KMS-11 (cell line): ENCODE measurements around the gene SNX4.
A peak's percentile ranks its signal among the peaks of the same experiment; 100 is the strongest.

Source experiments
- H2AFZ ChIP-seq: fragments of 200-600 bp; sonication (generic); 2 replicates; pipeline ENCODE4 v1.6.1; 2016; ENCODE audit warnings: antibody characterized with exemption, mixed run types, low read depth
- H3K27ac ChIP-seq: fragments of 200-600 bp; sonication (generic); 2 replicates; pipeline ENCODE4 v1.6.1; 2016; ENCODE audit warnings: mild to moderate bottlenecking, mixed run types
- H3K27me3 ChIP-seq: fragments of 200-600 bp; sonication (generic); 2 replicates; pipeline ENCODE4 v1.6.1; 2017; ENCODE audit warnings: mild to moderate bottlenecking, low read depth, mixed run types, moderate library complexity; ENCODE audit not compliant: insufficient read depth
- H3K36me3 ChIP-seq: fragments of 200-600 bp; sonication (generic); 2 replicates; pipeline ENCODE4 v1.6.1; 2017; ENCODE audit warnings: mild to moderate bottlenecking, mixed run types; ENCODE audit not compliant: insufficient read depth
- H3K4me1 ChIP-seq: fragments of 200-600 bp; sonication (generic); 2 replicates; pipeline ENCODE4 v1.6.1; 2016; ENCODE audit warnings: mild to moderate bottlenecking, low read depth, mixed run types; ENCODE audit not compliant: poor library complexity, severe bottlenecking
- H3K4me2 ChIP-seq: fragments of 200-600 bp; sonication (generic); 2 replicates; pipeline ENCODE4 v1.7.0; 2016; ENCODE audit warnings: mild to moderate bottlenecking, mixed run types
- H3K4me3 ChIP-seq: fragments of 200-600 bp; sonication (generic); IDR thresholded peaks from 2 replicates; pipeline ENCODE4 v1.6.1; 2017; ENCODE audit warnings: low read depth, low read length, mixed read lengths; ENCODE audit not compliant: insufficient read depth
- H3K79me2 ChIP-seq: fragments of 200-600 bp; sonication (generic); 2 replicates; pipeline ENCODE4 v1.6.1; 2016; ENCODE audit warnings: low read depth, mixed run types; ENCODE audit not compliant: insufficient read depth
- H3K9ac ChIP-seq: fragments of 200-600 bp; sonication (generic); 2 replicates; pipeline ENCODE4 v1.6.1; 2016; ENCODE audit warnings: mild to moderate bottlenecking, mixed run types
- H4K20me1 ChIP-seq: fragments of 200-600 bp; sonication (generic); 2 replicates; pipeline ENCODE4 v1.6.1; 2016; ENCODE audit warnings: mild to moderate bottlenecking, mixed run types; ENCODE audit not compliant: insufficient read depth
- TF ChIP-seq, protein P1 (sequence below): fragments of 200-600 bp; sonication (generic); conservative IDR thresholded peaks from 2 replicates; pipeline ENCODE4 v1.6.1; 2017; ENCODE audit warnings: low read depth, mild to moderate bottlenecking, antibody characterized with exemption, low read length, moderate library complexity, mixed read lengths

SNX4 gene

DNA sequence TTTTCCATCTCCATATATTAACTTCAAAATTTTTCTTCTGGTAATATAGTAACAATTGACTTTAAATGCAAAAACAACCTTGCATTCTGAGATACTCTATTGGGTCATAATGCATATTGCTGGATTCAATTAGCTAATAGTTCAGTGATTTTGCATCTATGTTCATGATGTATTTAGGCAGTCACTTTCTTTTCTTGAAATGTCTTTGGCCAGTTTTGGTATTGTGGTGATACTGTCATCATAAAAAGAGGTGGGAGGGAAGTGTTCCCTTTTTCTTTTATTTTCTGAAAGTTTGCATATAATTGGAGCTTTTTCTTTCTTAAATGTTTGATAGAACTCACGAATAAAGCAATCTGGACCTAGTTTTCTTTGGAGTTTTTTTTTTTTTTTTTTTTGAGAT, 77.5 kb downstream of the SNX4 start:
- Histone ChIP-seq H3K4me2 (no peak overlapping the region), H3K36me3 (no peaks in the 10 kb centered on the region), H3K9ac (no peak overlapping the region), H3K79me2 (no peaks in the 10 kb centered on the region), H3K4me3 (no peak overlapping the region), H3K27ac (no peak overlapping the region), H4K20me1 (no peaks in the 10 kb centered on the region), H3K27me3 (no peaks in the 10 kb centered on the region), H3K4me1 (no peaks in the 10 kb centered on the region), H2AFZ (no peak overlapping the region)
- TF ChIP-seq, protein P1, sequence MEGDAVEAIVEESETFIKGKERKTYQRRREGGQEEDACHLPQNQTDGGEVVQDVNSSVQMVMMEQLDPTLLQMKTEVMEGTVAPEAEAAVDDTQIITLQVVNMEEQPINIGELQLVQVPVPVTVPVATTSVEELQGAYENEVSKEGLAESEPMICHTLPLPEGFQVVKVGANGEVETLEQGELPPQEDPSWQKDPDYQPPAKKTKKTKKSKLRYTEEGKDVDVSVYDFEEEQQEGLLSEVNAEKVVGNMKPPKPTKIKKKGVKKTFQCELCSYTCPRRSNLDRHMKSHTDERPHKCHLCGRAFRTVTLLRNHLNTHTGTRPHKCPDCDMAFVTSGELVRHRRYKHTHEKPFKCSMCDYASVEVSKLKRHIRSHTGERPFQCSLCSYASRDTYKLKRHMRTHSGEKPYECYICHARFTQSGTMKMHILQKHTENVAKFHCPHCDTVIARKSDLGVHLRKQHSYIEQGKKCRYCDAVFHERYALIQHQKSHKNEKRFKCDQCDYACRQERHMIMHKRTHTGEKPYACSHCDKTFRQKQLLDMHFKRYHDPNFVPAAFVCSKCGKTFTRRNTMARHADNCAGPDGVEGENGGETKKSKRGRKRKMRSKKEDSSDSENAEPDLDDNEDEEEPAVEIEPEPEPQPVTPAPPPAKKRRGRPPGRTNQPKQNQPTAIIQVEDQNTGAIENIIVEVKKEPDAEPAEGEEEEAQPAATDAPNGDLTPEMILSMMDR, result no peak

DNA sequence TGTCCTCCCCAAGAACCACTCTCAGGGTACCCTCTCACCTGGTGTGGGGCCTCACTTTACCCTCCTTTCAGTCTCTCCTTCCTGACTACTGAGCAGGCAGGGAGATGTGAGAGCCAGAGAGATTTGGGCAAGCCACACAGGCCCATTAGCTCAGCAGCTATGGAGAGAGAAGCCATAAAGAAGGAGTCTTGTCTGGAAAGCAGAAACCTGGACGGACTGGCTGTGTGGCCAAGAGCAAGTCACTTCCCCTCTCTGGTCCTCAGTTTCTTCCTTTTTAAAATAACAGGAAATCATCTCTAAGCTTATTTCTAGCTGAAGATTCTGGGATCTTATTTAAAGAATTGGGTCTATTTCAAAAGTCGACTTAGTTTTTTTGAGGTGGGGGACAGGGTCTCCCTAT, 79.0 kb downstream of the SNX4 start:
- Histone ChIP-seq H3K4me1 (no peaks in the 10 kb centered on the region), H3K27me3 (no peaks in the 10 kb centered on the region), H2AFZ (no peak overlapping the region), H3K27ac (no peak overlapping the region), H3K79me2 (no peaks in the 10 kb centered on the region), H3K4me3 (no peak overlapping the region), H3K4me2 (no peak overlapping the region), H3K36me3 (no peaks in the 10 kb centered on the region), H3K9ac (no peak overlapping the region), H4K20me1 (no peaks in the 10 kb centered on the region)
- TF ChIP-seq, protein P1, result no peak

DNA sequence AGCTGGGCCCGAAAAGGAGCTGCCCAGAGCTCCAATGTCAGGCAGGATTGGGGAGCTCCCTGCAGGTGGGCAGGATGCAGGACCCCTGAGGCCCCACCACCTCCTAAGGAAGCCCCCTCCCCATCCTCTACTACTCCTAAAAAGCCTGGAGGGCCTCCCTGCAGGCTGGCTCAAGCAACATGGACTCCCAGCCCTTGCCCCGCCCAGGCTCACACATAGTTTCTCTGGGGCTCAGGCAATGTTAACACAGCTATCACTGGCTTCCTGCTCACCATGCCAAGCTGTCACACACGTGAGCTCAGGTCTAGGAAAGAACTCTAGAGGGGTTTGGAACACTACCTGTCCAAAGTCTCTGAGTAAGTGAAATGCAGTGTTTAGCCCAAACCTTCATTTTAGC, 79.4 kb downstream of the SNX4 start:
- Histone ChIP-seq H3K4me1 (no peaks in the 10 kb centered on the region), H3K27ac (no peak overlapping the region), H3K36me3 (no peaks in the 10 kb centered on the region), H2AFZ (no peak overlapping the region), H3K27me3 (no peaks in the 10 kb centered on the region), H3K4me2 (no peak overlapping the region), H3K79me2 (no peaks in the 10 kb centered on the region), H4K20me1 (no peaks in the 10 kb centered on the region), H3K9ac (no peak overlapping the region), H3K4me3 (no peak overlapping the region)
- TF ChIP-seq, protein P1, result no peak

DNA sequence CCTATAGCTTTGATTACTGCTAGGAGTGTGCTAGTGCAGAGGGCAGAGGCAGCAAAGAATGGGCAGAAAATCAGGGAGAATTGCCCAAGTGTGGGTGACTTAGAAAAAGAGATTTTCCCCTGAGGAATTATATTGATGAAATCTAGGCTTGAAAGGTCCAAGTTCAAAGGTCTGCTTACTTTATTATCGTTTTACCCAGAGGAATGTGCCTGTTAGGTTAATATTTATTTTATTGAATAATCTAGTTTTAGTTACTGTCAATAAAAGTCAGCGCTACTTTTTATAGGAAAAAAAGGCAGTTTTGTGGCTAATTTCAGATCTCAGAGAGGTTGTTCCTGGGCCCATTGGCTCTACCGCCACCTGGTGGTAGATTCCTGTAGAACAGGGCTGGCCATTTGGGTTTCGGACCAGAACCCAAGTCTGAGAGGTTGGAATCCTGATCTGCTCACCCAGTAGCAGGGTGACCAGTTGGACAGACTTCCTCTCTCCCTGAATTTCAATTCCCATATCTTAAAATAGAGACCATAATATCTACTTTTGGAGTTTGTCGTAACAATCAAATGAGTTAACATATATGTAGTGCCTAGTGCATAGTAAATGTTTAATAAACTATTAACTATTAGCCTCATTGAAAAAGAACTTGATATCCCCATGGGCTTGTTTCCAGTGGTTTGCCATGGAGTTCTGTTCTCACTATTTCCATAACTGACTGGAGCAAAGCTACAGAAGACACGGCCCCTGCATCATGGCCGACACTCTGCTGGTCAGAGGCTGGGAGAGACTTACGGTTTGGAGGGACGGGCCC, 82.2 kb downstream of the SNX4 start:
- Histone ChIP-seq H3K4me2 (no peak overlapping the region), H3K79me2 (no peaks in the 10 kb centered on the region), H4K20me1 (no peaks in the 10 kb centered on the region), H3K27ac (no peak overlapping the region), H2AFZ (no peak overlapping the region), H3K36me3 (no peaks in the 10 kb centered on the region), H3K9ac (no peak overlapping the region), H3K27me3 (no peaks in the 10 kb centered on the region), H3K4me1 (no peaks in the 10 kb centered on the region), H3K4me3 (no peak overlapping the region)
- TF ChIP-seq, protein P1, result peak; percentile 99
